Measurements from ENCODE around the gene DNAJC1.
"Not testable (repeated sequence)": the region's sequence is repeated elsewhere in the genome, so short reads cannot be mapped to it uniquely, and the experiment has no call there.

Gene DNAJC1

DNA sequence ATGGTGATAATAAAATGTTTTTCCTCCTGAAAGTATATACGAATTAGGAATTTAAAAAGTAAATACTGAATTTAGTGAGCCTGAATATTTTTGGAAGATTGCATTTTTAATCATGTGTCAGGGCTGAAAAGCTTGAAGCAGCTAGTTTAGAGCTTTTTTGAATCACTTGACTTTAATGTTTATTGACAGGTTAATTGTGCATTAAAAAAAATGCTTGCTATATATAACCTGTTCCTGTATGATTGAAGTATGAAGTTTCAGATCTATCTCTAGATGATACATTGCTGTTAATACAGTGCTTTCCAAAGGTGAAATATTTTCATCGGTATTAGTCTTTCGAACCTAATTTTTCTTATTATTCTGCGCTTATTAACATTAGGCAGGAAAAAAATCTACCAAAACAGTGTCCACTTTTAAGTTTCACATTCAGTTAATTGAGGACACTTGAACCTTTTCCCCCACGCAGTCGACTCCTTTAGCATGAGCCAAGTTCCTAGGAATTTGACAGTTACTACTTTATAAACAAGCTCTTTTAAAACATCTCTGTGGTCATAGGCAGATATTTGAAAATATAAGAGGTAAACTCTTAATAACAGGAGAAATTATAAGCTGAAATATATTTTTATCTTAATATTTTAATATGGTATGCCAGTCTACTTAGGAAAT lies 282.4 kb downstream of the DNAJC1 start:
- no peak for DNase-seq (ENCODE audit: low spot score)
- TF ChIP-seq, protein P1, sequence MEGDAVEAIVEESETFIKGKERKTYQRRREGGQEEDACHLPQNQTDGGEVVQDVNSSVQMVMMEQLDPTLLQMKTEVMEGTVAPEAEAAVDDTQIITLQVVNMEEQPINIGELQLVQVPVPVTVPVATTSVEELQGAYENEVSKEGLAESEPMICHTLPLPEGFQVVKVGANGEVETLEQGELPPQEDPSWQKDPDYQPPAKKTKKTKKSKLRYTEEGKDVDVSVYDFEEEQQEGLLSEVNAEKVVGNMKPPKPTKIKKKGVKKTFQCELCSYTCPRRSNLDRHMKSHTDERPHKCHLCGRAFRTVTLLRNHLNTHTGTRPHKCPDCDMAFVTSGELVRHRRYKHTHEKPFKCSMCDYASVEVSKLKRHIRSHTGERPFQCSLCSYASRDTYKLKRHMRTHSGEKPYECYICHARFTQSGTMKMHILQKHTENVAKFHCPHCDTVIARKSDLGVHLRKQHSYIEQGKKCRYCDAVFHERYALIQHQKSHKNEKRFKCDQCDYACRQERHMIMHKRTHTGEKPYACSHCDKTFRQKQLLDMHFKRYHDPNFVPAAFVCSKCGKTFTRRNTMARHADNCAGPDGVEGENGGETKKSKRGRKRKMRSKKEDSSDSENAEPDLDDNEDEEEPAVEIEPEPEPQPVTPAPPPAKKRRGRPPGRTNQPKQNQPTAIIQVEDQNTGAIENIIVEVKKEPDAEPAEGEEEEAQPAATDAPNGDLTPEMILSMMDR (IDR thresholded peaks at IDR 0.05; ENCODE audit: borderline replicate concordance, control extremely low read depth, extremely low read depth, insufficient read depth, missing control alignments): no peak
- in situ Hi-C loops (cut with MboI; ENCODE audit: low sequenced_read_pairs, unreplicated experiment): loop anchor here (10.0 kb wide), 1 partner anchor 226 kb away; no protein-coding TSS in a partner anchor

DNA sequence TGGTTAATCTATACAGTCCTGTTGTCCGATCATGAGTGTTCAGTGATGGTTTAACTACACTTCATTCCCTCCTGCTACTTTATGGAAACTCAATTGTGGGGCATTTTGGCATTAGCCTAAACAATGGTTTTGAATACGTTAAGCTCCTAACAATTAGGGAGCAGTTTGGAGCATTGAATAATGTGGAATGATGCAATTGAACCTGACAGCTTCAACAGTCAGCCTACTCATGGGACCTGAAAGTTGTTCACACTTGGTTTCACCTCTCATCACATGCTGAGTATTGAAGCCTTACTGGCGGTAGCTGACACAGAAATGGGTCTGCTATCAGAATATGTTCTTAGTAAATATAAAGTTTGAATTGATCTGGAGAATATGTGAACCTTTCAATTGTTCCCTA lies 283.4 kb downstream of the DNAJC1 start:
- TF ChIP-seq, protein P1 (IDR thresholded peaks at IDR 0.05; ENCODE audit: borderline replicate concordance, control extremely low read depth, extremely low read depth, insufficient read depth, missing control alignments): no peak
- in situ Hi-C loops (cut with MboI; ENCODE audit: low sequenced_read_pairs, unreplicated experiment): loop anchor here (10.0 kb wide), 1 partner anchor 225 kb away; no protein-coding TSS in a partner anchor
- DNase-seq (ENCODE audit: low spot score): no peak

DNA sequence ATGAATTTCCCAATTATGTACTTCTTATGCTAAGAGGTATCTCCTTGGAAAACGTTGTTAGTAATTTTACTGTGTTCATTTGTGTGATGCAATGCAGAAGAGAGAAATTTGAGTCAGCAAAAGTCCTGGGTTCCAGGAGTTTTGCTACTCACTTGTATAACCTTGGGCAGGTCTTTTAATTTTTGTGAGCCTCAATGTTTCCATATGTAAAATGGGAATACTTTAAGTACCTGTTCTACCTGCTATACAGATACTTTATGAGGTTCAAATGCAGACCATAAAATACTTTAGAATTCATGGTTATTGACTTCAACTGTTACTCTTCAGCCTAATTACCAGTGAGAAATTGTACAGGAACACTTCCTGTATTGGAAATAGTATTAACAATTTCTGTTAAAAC lies 284.0 kb downstream of the DNAJC1 start:
- DNase-seq (ENCODE audit: low spot score): no peak
- in situ Hi-C loops (cut with MboI; ENCODE audit: low sequenced_read_pairs, unreplicated experiment): no loop called here
- TF ChIP-seq, protein P1 (IDR thresholded peaks at IDR 0.05; ENCODE audit: borderline replicate concordance, control extremely low read depth, extremely low read depth, insufficient read depth, missing control alignments): no peak

DNA sequence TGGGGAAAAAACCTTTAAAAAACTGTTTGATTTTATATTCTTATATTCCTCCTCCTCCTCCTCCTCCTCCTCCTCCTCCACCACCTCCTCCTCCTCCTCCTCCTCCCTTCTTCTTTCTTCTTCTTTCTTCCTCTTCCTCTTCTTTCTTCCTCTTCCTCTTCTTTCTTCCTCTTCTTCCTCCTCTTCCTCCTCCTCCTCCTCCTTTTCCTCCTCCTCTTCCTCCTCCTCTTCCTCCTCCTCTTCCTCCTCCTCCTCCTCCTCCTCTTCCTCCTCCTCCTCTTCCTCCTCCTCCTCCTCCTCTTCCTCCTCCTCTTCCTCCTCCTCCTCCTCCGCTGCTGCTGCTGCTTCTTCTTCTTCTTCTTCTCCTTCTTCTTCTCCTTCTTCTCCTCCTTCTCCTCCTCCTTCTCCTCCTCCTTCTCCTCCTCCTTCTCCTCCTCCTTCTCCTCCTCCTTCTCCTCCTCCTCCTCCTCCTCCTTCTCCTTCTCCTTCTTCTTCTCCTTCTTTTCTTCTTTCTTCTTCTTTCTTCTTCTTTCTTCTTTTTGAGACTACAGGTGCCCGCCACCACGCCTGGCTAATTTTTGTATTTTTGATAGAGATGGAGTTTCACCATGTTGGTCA lies 286.0 kb downstream of the DNAJC1 start:
- in situ Hi-C loops (cut with MboI; ENCODE audit: low sequenced_read_pairs, unreplicated experiment); DNase-seq (ENCODE audit: low spot score): not testable (repeated sequence)

DNA sequence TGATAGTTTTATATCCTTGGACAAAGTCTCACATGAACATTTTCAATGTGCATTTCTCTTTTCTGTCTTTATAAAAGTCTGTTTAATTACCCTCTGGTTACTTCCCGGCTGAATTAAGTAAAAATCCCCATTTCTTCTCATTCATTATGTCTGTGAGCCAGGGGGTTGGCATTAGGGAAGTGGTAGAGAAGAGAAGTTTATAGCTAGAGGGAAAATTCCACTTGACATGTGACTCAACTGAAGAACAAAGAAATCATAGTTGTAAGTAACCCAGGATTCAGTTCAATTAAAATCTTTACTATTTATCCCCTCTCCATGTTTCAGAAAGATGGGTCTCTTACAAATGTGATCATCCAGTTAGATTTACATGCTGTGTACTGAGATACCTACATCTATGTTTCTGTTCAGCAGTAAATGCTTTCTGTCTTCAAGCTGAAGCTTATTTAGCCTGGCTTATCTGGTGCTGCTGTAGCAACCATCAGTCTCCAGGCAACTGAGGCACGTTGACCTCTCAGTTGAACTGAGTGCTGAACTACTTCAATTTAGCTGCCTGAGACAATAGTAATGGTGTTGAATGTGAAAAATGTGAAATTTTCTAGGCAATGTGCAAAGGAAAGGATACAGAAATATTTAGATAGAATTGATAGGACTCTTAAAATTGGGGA lies 287.9 kb downstream of the DNAJC1 start:
- DNase-seq (ENCODE audit: low spot score): no peak
- TF ChIP-seq, protein P1 (IDR thresholded peaks at IDR 0.05; ENCODE audit: borderline replicate concordance, control extremely low read depth, extremely low read depth, insufficient read depth, missing control alignments): no peak
- in situ Hi-C loops (cut with MboI; ENCODE audit: low sequenced_read_pairs, unreplicated experiment): no loop called here

DNA sequence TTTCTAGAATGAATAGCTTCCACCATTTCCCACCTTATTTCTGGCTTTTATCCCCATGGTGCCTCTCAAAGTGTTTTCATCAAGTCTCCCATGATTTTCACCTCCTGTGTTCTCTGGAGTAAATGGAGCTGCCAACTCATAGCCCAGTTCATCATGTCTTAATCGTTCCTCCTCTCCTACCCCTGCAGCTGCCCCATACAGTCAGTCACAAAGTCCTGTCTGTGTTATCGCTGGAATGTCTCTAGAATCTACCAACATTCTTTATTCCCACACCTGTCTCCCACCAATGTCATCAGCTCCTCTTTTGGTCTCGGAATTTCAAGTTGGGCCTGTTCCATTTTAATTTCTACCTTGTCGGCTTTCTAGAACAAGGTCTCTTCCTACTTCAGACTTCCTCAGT lies 290.6 kb downstream of the DNAJC1 start:
- in situ Hi-C loops (cut with MboI; ENCODE audit: low sequenced_read_pairs, unreplicated experiment): no loop called here
- no peak for DNase-seq (ENCODE audit: low spot score)

More for the DNA sequence above, 290.6 kb downstream of the DNAJC1 start:
- TF ChIP-seq, protein P1 (IDR thresholded peaks at IDR 0.05; ENCODE audit: borderline replicate concordance, control extremely low read depth, extremely low read depth, insufficient read depth, missing control alignments): no peak

Measured in GM13976 (cell line).